PC-9 (cell line): ENCODE results near the gene TMEM203.

Experiments used
- CTCF ChIP-seq: fragments of 200-600 bp; sonication (generic); conservative IDR thresholded peaks from 2 replicates; pipeline ENCODE4 v1.6.1; 2017; ENCODE audit warnings: mixed run types, antibody characterized with exemption, mild to moderate bottlenecking, moderate library complexity
- EZH2 ChIP-seq: fragments of 200-600 bp; sonication (generic); IDR thresholded peaks from 2 replicates; pipeline ENCODE4 v1.8.0; 2017; ENCODE audit warnings: antibody characterized with exemption, low read depth

DNA sequence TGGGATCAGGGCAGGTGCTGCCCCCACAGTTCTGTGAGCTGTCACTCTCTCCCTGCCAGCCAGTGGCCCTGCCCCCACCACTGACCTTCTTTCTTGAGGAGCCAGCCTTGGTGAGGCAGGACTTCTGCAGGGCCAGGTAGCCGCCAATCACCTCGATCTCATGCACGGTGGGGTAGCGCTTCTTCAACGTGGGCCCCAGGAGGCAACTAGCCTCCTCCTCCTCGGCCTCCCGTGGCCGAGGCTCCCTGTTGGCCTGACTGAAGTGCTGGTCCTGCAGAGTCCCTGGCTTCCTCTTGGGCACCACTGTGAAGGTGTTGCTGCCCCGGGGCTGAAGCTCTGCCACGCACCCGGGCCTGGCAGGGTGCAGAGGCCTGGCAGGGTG, 6.6 kb downstream of the TMEM203 start:
- TF ChIP-seq CTCF (no peak), EZH2 (no peak)
